COLO668 (cell line): ENCODE data around the gene A4GALT.
A peak's percentile ranks its signal among the peaks of the same experiment; 100 is the strongest.

ENCODE experiments used
- DNase-seq: peaks from one replicate; lab custom pipeline; 2025; ENCODE audit not compliant: unreplicated experiment; lab: John Stamatoyannopoulos, UW

Gene A4GALT

DNA sequence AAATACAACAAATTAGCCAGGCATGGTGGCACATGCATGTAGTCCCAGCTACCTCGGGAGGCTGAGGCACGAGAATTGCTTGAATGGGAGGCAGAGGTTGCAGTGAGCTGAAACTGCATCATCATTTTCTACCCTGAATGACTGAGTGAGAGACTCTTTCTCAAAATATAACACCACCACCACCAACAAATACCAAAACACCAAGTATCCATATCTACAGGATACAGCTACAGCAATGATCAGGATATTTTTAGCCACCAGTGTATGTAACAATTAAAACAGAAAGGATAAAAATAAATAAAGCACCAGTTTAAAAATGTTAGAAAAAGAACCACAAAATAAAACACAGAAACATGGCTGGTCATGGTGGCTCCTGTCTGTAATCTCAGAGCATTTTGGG, 13.2 kb downstream of the A4GALT start:
- DNase-seq: no peak

DNA sequence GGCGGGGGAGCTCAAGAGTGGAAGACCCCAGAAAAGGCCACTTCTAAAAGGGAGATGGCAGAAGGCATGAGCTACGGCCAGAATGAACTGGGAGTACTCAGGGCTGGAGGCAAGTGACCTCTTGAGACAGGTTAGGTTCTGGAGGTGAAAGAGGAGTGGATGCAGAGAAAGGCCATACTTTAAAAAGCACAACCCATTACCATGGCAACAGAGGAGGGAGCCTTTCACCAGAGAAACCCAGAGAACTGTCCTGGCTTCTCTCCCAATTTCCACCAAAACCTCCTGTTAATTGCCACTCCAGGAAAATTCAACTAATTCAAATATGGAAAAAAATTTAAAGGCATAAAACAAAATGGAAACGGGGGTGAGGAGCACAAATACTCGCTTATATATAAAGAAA, 15.8 kb downstream of the A4GALT start:
- DNase-seq: no peak

DNA sequence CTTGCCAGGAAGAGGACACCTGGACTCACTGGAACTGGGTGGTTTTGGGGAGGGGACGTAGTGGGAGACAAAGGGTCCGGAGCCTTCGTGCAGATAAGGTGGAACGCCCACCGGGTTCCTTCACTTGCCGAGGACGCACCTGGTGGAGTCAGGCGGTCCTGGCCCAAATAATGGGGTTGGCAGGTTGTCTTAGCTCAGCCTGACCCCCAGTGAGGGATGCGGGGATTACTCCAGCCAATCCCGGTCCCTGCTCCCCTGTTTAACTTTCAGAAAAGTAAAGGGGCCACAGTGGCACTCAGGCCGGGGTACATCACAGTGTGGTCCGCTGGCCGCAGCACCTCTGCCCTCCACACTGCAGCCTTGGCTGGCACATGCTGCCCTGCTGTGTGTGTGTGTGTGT, 18.0 kb downstream of the A4GALT start:
- DNase-seq: no peak

DNA sequence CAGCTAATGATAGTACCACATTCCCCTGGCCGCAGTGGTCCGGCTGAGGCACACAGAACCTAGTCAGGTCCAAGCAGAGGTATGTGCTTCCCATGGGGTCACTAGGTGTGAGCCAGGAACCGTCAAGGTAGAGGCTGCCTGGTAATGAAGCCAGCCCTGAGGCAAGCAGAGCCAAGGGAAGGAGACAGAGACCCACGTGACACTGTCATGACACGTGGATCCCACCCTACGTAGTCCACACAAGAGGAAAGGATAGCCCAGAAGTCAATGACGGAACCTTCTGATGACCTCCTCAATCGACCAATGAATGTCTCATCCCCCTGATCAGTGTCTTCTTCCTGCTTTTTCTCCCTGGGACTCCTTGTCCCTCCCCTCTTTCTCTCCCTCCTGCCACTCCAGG, 19.0 kb downstream of the A4GALT start:
- DNase-seq: no peak

DNA sequence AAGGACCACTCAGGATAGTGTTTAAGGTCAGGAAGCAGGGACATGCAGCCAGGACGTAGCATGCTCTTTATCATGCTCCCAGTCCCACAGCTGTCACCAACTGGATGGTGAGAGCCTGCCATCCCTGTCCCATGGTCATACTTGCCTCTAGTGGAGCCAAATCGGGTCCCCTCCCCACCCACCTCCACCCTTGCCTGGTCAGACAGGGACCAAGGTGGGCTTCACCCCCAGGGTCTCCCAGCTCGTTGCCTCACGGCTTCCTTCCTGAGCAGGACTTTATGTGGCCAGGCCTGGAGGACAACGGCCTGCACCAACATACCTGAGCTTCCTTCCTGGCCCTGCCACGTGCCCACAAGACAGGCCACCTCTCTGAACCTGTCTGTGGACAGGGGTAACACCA, 19.8 kb downstream of the A4GALT start:
- no peak for DNase-seq

DNA sequence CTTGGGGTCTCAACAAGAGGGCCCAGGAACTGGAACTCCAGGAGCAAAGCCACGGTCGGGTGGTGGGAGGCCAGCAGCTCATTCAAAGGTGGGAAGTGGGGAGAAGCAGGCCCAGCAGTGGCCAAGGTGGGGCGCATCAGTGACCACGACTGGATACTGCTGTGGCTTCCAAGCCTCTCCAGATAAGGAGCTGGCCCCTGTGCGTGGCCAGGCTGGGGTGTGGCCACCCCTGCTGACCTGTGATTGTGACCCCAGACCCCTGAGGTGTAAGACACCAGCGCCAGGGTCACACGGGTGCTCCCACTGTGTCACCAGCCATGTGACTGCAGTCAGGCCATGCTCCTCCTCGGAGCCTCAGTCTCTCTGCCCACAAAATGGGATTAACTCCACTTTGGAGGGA, 20.3 kb downstream of the A4GALT start:
- DNase-seq: no peak

DNA sequence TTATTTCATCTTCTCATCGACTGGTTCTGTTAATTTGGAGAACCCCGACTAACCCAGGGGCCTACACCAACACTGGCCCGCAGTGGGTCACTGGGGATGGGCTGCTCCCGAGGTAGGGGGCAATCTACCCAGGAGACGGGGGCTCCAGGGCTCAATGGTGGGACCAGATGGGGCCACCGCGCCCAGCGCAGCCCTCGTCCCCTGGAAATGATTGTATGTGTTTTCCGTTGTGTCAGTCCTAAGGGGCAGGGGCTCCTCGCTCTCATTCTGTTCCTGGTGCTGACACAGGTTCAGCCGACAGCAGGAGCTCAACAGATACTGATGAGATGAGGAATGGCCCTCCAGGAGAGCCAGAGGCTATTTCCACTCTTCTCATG, 20.7 kb downstream of the A4GALT start:
- no peak for DNase-seq

DNA sequence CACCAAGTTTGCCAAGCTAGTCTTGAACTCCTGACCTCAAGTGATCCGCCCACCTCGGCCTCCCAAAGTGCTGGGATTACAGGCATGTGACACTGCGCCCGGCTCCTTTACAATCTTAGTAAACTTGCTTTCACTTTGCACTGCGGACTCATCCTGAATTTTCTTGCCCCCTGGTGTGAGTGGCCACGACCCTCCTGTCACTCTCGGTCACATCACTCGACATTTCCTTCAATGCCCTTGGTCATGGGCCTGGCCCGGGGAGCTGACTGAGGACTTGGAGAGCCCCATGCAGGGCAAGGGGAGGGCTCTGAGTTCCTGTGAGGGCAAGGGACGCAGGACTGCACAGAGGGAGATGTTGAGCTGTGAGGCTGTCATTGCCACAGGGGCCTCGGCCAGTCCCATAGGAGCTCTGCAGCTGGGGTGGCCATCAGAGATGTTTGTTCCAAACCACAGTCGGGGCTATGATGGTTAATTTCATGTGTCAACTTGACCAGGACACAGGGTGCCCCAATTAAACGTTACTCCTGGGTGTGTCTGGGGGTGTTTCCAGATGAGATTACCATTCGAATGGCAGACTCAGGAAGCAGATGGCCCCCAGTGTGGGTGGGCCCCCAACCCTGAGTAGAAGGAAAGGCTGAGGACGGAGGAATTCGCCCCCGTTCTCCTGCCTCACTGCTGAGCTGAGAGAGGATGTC, 21.2 kb downstream of the A4GALT start:
- no peak for DNase-seq

DNA sequence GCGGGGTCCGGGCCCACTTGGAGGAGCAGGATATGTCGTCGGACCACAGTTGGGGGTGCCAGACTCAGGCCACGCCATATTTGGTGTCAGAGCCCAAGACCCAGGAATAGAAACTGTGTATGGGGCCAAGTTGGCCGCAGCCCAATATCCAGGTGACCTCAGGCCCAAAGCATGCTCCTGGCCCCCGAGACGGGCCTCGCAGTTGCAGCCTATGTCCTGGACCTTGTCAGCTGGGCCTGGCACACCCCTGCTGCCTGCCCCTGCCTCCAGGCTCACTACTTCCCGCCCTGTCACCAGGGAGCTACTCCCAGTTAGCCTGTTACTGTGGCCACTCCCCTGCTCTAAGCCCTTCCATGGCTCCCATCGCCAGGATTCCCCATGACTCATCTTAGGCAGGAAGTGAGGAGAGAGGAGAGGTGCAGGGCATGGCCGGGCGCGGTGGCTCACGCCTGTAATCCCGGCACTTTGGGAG, 23.1 kb downstream of the A4GALT start:
- DNase-seq: no peak

DNA sequence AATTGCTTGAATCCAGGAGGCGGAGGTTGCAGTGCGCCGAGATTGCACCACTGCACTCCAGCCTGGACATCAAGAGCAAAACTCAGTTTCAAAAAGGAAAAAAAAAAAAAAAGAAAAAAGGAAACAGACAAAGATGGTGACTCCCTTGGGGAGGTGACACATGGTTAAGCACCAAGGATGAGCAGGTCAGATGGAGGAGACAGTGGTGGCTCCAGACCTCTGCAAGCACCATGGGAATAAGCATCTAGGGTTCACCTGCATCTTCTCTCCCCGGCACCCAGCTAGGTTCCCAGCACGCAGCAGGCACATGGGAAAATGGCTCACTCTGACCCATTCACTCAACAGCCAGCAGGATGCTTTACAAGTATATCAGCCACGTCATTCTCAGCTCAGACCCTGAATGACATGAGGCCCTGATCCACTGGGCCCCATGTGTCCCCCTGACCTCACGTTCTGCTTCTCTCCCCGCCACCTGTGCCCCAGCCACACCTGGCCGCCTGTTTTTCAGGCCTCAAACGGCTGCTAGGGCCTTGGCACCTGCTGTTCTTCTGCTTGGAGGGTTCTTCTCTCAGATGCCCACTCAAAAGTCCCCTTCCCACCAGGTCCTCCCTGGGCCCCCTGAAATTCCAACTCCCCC, 24.2 kb downstream of the A4GALT start:
- no peak for DNase-seq

DNA sequence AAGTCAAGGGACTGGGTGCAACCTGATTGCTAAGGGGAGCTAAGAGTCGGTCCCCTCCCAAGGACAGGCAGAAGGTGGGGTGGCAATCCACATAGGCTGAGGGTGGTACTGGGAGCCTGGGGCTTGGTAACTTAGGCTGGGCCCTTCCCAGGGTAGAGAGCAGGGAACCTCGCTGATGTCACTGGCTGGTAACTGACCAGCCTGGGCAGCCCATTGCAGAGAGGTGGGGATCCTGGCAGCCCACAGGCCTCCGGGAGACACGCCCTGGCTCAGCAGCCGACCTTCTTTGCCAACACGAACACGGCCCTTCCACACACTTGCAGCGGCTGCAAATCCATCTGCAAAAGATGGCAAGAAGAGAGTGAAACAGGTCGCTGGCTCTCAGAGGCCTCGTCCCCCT, 25.4 kb downstream of the A4GALT start:
- no peak for DNase-seq

DNA sequence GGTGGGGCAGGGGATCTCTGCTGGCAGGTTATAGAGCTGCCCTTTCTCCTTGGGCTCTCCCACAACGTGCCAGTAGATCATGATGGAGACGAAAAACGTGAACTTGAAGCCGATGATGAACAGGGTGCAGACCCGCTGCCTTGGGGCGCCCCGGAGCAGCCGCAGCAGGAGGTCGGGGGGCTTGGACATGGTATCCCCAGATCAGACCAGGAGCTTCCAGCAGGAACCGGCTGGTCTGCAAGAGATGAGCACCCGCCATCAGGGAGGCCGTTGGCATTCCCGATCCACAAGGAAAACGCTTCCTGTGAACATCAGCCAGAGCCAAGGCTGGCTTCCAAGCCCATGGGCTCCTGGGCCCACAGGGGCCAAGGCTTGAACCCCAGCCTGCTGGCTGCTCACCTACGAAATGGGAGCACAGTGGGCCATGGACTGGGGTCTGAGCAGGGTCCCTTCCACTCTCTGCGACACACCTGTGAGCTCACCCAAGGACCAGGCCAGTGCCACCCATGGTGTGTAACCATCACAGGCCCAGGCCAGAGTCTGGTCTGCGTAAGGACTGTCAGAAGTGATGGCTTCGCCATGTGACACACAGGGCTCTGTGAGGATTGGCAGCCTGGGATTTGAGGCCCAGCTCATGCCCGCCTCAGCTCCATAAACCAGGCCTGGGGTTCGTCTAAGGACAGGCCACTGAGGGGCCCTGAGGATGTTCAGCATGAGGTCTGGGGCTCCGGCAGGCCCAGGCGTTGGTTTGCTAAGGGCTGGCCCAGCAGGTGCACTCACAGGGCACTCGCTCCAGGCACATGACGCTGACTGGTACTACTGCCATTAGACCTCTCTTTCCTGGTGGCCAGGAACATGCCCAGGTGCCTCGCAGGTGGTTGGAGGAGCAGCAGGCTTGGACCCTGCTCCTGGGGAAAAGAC, 26.6 kb downstream of the A4GALT start:
- DNase-seq: no peak

DNA sequence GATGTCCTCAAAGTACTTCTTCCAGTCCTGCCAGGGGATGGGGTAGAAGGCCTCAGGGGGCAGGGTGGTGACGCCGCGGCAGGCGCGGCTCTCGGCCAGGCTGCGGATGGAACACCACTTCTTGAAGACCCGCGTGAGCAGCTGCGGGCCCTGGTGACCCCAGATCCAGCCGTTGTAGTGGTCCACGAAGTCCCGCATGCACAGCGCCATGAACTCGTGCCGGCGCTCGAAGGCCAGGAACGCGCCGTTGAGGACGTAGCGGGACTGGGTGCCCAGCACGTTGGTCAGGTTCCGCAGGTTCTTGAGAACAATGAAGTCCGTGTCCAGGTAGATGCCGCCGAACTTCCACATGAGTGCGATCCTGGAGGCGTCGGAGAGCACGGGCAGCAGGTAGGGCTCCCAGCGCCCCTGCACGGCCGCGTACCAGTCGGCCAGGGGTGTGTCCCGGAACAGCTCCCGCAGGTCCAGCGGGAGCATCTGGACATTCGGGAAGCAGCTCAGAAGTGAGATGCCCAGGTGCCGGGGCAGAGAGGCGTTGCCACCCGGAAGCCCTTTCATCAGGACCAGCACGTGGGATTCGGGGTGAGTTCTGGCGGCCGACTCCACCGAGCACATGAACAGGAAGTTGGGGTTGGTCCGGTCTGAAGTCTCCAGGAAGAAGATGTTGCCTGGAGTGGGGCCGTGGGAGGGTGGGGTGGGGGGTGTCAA, 27.5 kb downstream of the A4GALT start:
- DNase-seq: no peak

DNA sequence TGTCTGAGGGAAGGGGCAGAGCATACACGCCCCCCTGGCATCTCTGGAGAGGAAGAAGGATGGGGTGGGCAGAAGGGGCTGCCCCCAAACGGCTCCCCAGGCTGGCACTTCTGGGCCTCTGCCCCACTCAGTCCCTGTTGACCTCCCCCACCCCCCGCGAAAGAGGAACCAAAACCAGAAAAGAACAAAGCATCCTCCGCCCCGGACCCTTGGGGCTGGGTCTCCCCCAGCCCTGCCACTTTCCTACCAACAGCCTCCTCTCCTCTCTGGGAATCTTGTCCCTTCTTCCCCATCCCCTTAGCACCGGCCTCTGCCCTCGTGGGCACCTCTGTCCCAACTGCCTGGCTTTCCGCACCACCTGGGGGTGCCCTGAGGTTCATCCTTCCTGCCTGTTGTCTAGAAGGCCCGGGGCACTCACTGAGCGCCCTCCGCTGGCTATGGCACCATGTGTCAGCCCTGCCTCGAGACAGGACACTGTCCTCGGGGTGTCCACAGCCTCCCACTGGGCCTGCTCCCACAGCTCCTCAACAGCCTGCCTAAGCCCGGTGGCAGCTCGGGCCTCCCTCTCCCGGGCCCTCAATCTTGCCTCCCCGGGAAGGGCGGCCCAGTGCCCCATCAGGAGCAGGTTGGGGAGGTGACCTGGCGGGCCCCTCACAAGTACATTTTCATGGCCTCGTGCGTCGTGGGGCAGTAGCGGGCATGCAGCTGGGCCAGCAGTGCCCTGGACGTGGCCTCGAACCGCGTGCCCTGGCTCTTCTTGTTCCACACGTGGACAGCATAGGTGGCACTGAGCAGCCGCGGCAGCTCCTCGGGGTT, 28.2 kb downstream of the A4GALT start:
- DNase-seq: peak; percentile 12

DNA sequence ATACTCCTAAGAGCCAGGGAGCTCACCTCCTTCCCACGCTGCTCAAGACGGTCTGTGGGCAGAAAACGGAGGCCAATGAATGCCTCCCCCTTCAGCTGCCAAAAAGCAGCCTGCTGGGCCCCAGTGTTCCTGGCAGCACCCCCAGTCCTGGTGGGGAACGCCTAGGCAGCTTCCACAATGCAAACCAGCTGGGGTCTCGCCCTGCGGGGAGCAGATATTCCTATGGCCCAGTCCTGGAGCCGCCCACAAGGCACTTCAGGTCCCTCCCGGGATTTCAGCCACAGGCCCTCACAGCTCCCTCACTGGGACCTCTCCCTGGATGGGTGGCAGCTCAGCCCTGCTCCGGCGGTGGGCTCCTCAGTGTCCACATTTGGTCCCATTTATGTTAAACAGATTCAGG, 29.2 kb downstream of the A4GALT start:
- no peak for DNase-seq

DNA sequence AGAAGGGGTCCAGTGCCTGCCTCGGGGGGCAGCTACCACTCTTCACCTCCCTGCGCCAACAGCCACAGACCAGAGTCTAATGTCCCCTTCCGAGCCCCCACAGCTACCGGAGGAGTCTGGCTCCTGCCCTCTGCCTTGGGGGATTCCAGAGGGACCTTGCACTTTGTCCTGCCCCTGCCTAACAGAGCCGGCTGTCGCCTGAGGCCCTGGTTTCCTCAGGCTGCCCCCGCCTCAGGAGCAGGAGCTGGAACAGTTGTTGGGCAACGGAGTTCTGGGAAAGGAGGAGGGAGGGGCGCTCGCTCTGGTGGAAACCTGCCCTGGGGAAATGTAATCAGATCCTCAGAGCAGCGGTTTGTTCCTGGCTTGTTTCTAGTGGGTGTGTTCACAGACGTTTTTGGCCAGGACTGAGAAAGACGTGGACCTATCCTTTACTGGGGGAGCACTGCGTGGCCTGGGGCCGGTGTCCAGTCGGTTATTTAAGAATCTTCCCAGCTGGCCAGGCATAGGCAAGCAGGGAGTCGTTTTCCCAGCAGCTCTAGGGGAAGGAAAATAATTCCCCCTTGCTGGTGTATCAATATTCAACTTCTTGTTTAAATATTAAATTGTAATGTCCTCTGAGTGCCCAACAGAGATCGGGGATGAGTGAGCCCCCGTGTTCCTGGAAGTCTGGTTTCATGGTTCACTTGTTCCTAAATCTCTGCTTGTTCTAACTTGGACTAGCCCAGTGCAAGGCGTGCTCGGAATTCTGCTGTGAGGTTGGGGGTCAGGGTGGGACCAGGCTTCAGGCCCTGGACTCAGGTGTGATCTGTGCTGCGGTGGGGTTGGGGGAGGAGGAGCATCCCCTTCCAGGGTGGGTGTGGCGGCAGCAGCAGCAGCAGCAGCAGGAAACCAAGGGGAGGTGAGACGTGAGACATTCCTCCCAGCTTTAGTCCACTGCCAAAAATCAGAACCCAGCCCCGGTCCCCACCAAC, 32.1 kb downstream of the A4GALT start:
- DNase-seq: peak; percentile 68

DNA sequence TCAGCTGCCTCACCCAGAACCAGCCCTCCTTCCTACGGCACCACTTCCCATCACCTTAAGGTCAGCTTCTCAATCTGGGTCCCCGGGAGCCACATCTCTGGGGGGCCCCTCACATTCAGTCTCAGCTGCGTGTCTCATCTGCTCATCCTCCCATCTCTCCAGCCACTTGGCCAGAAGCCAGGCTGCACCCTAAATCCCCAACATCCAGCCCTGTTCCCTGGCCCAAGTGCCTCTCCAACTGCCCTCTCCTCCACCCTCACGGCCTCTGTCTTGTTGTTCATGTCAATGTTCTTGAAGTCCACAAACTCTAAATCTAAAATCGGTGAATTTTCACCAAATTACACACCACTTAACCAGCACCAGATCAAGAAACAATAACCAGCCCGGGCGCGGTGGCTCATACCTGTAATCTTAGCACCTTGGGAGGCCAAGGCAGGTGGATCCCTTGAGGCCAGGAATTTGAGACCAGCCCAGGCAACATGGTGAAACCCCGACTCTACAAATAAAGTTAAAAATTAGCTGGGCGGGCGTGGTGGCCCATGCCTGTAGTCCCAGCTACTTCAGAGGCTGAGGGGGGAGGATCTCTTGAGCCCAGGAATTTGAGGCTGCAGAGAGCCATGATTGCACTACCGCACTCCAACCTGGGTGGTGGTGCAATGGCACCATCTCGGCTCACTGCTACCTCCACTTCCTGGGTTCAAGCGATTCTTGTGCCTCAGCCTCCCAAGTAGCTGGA, 33.7 kb downstream of the A4GALT start:
- no peak for DNase-seq

DNA sequence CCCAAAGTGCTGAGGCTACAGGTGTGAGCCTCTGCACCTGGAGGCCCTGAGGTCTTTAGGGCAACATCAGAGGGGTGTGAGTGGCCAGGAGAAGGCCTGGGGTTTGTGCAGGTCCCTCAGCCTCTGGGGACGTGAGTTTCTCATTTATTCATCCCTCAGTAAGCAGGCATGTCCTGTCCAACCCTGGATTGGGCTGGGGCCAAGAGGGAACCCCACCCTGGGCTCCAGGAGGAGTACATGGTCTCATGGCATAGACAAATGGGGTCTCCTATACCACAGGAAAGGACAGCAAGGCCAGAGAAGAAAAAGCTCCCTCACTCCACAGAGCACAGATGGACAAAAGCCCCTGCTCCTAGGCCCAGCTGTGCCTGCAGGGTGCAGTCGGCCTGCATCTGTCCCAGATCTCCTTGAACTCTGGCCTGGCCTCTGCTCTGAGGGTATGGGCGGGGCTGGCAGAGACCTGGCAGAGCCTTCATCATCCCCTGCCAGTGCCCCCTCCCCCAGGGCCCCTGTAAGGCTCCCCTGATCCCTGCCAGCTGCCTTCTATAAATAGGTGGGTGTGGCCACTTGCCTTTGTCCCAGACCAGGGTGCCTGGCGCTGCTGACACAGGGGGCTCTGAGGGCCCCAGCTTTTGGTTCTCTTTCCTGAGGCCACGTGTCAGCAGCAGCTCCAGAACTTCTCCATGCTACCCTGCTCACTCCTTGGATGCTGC, 34.6 kb downstream of the A4GALT start:
- DNase-seq: peak; percentile 39
